Neural cell (in vitro differentiated cells): ENCODE data around the gene NPS. TPM values are rescaled to one million over a fixed set of nuclear protein-coding genes. Genes with fewer than 3 reads are reported as not detected.

ENCODE experiments used
- H2AFZ ChIP-seq: fragments of 200-600, 300-800 bp; sonication (generic), shearing (Covaris generic); 2 replicates; pipeline ENCODE4 v1.6.0; 2014; ENCODE audit warnings: low read depth, mild to moderate bottlenecking, antibody characterized with exemption, low read length, moderate library complexity
- H3F3A ChIP-seq: fragments of 200-600 bp; shearing (Covaris generic); 2 replicates; pipeline ENCODE4 v1.6.1; 2016; ENCODE audit warnings: mild to moderate bottlenecking, moderate library complexity, mixed read lengths, antibody characterized with exemption, low read length; ENCODE audit not compliant: insufficient read depth, poor library complexity, severe bottlenecking
- H3K27ac ChIP-seq: fragments of 200-600, 300-800 bp; sonication (generic), shearing (Covaris generic); 2 replicates; pipeline ENCODE4 v1.5.1; 2014; ENCODE audit warnings: mild to moderate bottlenecking, low read length, moderate library complexity
- H3K27me3 ChIP-seq: fragments of 300-800, 200-600 bp; sonication (generic), shearing (Covaris generic); 2 replicates; pipeline ENCODE4 v1.6.0; 2014; ENCODE audit warnings: mild to moderate bottlenecking, low read depth, low read length, moderate library complexity; ENCODE audit not compliant: insufficient read depth
- H3K36me3 ChIP-seq: fragments of 300-800, 200-600 bp; sonication (generic), shearing (Covaris generic); 2 replicates; pipeline ENCODE4 v1.5.1; 2014; ENCODE audit warnings: mild to moderate bottlenecking, antibody characterized with exemption, low read length, moderate library complexity; ENCODE audit not compliant: insufficient read depth
- H3K4me2 ChIP-seq: fragments of 300-800, 200-600 bp; sonication (generic), shearing (Covaris generic); 2 replicates; pipeline ENCODE4 v1.6.0; 2014; ENCODE audit warnings: mild to moderate bottlenecking, low read length
- H3K4me3 ChIP-seq: fragments of 300-800, 200-600 bp; sonication (generic), shearing (Covaris generic); 2 replicates; pipeline ENCODE4 v1.5.1; 2014; ENCODE audit warnings: mild to moderate bottlenecking, low read length, moderate library complexity
- H3K79me2 ChIP-seq: fragments of 200-600 bp; shearing (Covaris generic); replicated peaks from 2 replicates; pipeline ENCODE4 v1.6.0; 2014; ENCODE audit warnings: mild to moderate bottlenecking, low read length, moderate library complexity; ENCODE audit not compliant: insufficient read depth
- H3K9ac ChIP-seq: fragments of 300-800, 200-600 bp; sonication (generic), shearing (Covaris generic); 2 replicates; pipeline ENCODE4 v1.6.1; 2016; ENCODE audit warnings: mild to moderate bottlenecking, low read length, mixed read lengths
- H3K9me2 ChIP-seq: fragments of 200-600 bp; shearing (Covaris generic); 2 replicates; pipeline ENCODE4 v1.6.1; 2016; ENCODE audit warnings: mild to moderate bottlenecking, low read length, mixed read lengths; ENCODE audit not compliant: insufficient read depth
- H3K9me3 ChIP-seq: fragments of 200-600, 300-800 bp; sonication (generic), shearing (Covaris generic); 2 replicates; pipeline ENCODE4 v1.6.1; 2016; ENCODE audit warnings: mild to moderate bottlenecking, mixed run types, low read length, moderate library complexity, mixed read lengths
- H4K20me1 ChIP-seq: fragments of 200-600 bp; shearing (Covaris generic); 2 replicates; pipeline ENCODE4 v1.6.1; 2016; ENCODE audit warnings: mild to moderate bottlenecking, mixed run types; ENCODE audit not compliant: insufficient read depth
- EP300 ChIP-seq: fragments of 450-650 bp; conservative IDR thresholded peaks from 2 replicates; pipeline ENCODE4 v1.6.1; 2014; ENCODE audit warnings: antibody characterized with exemption, mild to moderate bottlenecking, moderate library complexity; ENCODE audit not compliant: poor library complexity, severe bottlenecking
- EZH2 ChIP-seq: fragments of 200-600, 300-800 bp; shearing (Covaris generic), sonication (generic); IDR thresholded peaks from 2 replicates; pipeline ENCODE4 v1.6.1; 2014; ENCODE audit warnings: antibody characterized with exemption, low read length, borderline replicate concordance, mild to moderate bottlenecking; ENCODE audit not compliant: insufficient read depth, poor library complexity, severe bottlenecking
- MXI1 ChIP-seq: fragments of 450-650 bp; conservative IDR thresholded peaks from 2 replicates; pipeline ENCODE4 v1.6.1; 2014; ENCODE audit warnings: antibody characterized with exemption, mild to moderate bottlenecking; ENCODE audit not compliant: poor library complexity, severe bottlenecking
- POLR2AphosphoS5 ChIP-seq: IDR thresholded peaks from 2 replicates; pipeline ENCODE4 v1.6.1; 2012
- RAD21 ChIP-seq: fragments of 450-650 bp; conservative IDR thresholded peaks from 2 replicates; pipeline ENCODE4 v1.6.1; 2014; ENCODE audit warnings: antibody characterized with exemption, mild to moderate bottlenecking, moderate library complexity
- REST ChIP-seq: IDR thresholded peaks from 2 replicates; pipeline ENCODE4 v1.6.1; 2012; ENCODE audit warnings: borderline replicate concordance
- SMC3 ChIP-seq: fragments of 450-650 bp; conservative IDR thresholded peaks from 2 replicates; pipeline ENCODE4 v1.6.1; 2014; ENCODE audit warnings: antibody characterized with exemption, mild to moderate bottlenecking, moderate library complexity; ENCODE audit not compliant: poor library complexity
- TAF1 ChIP-seq: IDR thresholded peaks from 2 replicates; pipeline ENCODE4 v1.6.1; 2012; ENCODE audit warnings: low read depth
- polyA plus RNA-seq: library from polyadenylated mRNA; depleted of rRNA; stranded (reverse); fragments of >200 nt; gene quantifications from 2 replicates; pipeline ENCODE4 v1.2.3, GENCODE V29; 2014

NPS gene
- polyA plus RNA-seq, 1 donor from 2014 or later = not detected

- H3K9ac ChIP-seq = no peak overlapping the region
- no peak overlapping the region for H3K27ac ChIP-seq
- TF ChIP-seq EP300 = no peak
- TF ChIP-seq TAF1 = no peak
- H3K79me2 ChIP-seq = no peaks in the 10 kb centered on the region
- no peaks in the 10 kb centered on the region for H3F3A ChIP-seq
- no peaks in the 10 kb centered on the region for H4K20me1 ChIP-seq
- no peak overlapping the region for H2AFZ ChIP-seq
- H3K36me3 ChIP-seq = no peaks in the 10 kb centered on the region
- H3K4me3 ChIP-seq = no peak overlapping the region
- H3K9me3 ChIP-seq = no peaks in the 10 kb centered on the region
- no peaks in the 10 kb centered on the region for H3K9me2 ChIP-seq
- H3K27me3 ChIP-seq = no peaks in the 10 kb centered on the region
- no peak overlapping the region for H3K4me2 ChIP-seq
Measured at GRCh38 chr10:127527891-127528290, 21.2 kb upstream of the NPS start.

GRCh38 chr10:127532193-127532592, 16.9 kb upstream of the NPS start:
- H4K20me1 ChIP-seq = no peaks in the 10 kb centered on the region

GRCh38 chr10:127532659-127533058, 16.4 kb upstream of the NPS start:
- no peak overlapping the region for H3K4me3 ChIP-seq
- H3K36me3 ChIP-seq = no peaks in the 10 kb centered on the region
- H3K27me3 ChIP-seq = no peaks in the 10 kb centered on the region
- H3K4me2 ChIP-seq = no peak overlapping the region
- H4K20me1 ChIP-seq = no peaks in the 10 kb centered on the region
- no peaks in the 10 kb centered on the region for H3K79me2 ChIP-seq
- H3K9me3 ChIP-seq = no peaks in the 10 kb centered on the region
- peak overlapping the region; percentile 31 for H3K27ac ChIP-seq
- no peaks in the 10 kb centered on the region for H3F3A ChIP-seq
- no peaks in the 10 kb centered on the region for H3K9me2 ChIP-seq
- H2AFZ ChIP-seq = no peak overlapping the region
- no peak overlapping the region for H3K9ac ChIP-seq
- TF ChIP-seq POLR2AphosphoS5 = no peak
- TF ChIP-seq REST = no peak
- TF ChIP-seq TAF1 = no peak
- no peak for TF ChIP-seq EZH2
- no peak for TF ChIP-seq EP300
- TF ChIP-seq SMC3 = no peak
- TF ChIP-seq RAD21 = no peak
- TF ChIP-seq MXI1 = no peak

More at GRCh38 chr10:127532193-127532592, 16.9 kb upstream of the NPS start:
- H3K4me3 ChIP-seq = no peak overlapping the region
- peak; percentile 49 for TF ChIP-seq REST
- TF ChIP-seq MXI1 = no peak
- TF ChIP-seq RAD21 = peak; percentile 37
- no peak for TF ChIP-seq TAF1
- TF ChIP-seq EP300 = peak; percentile 83
- TF ChIP-seq POLR2AphosphoS5 = peak; percentile 70
- no peak for TF ChIP-seq SMC3
- H3K9me3 ChIP-seq = no peaks in the 10 kb centered on the region
- H3K4me2 ChIP-seq = no peak overlapping the region
- no peak overlapping the region for H2AFZ ChIP-seq
- H3K27me3 ChIP-seq = no peaks in the 10 kb centered on the region
- no peaks in the 10 kb centered on the region for H3K9me2 ChIP-seq
- H3K36me3 ChIP-seq = no peaks in the 10 kb centered on the region
- H3F3A ChIP-seq = no peaks in the 10 kb centered on the region
- H3K27ac ChIP-seq = peak overlapping the region; percentile 53
- H3K79me2 ChIP-seq = no peaks in the 10 kb centered on the region
- no peak overlapping the region for H3K9ac ChIP-seq
